ENCODE results near the gene PARD3. TPM values are rescaled to one million over a fixed set of nuclear protein-coding genes. Genes with fewer than 3 reads are reported as not detected.

Gene PARD3
- total and polyA plus RNA-seq, 2 experiments from 2014 or later, result 47.2 to 59.7 TPM

DNA sequence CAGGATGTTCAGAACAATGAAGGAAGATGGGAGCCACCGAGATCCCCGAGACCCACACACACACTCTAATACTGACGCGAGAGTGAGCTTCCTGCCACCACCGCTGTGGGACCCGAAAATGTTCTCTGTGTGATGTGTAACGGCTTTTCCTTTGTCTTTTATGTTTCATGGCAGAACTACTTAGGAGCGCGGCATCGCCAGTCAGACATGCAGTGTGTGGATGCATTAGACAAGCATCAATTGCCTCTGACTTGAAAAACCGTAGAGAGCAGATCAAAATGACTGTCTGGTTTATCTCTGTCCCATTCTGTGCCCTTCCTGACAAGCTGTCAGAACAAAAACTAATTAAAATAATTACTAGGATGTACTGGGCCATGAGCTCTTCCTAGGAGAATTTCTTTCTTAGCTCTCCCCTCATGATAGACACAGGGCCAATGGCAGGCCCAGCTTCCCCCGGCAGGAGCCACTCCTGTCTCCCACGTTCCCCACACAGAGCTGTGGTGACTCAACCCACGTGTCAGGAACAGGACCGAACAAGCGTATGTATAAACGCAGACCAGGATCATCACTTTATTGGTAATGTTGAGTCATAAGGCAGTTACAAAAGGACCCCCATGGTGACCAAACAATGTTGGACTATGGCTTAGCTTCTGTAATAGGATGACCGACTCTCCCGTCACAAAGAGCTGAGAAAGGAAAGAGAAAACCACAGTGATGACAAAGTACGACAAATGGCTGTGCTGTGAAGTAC is 705.0 kb downstream of the PARD3 start:
- H3K79me2 ChIP-seq, result no peaks in the 10 kb centered on the region
- no peaks in the 10 kb centered on the region for H3K4me1 ChIP-seq (ENCODE audit: insufficient read depth)
- 89% methylated on average over 20 of the region's 20 CpGs for WGBS (ENCODE audit: low lambda C conversion rate, missing lambda C conversion rate)
- no peaks in the 10 kb centered on the region for H3K9me2 ChIP-seq (replicated peaks; ENCODE audit: insufficient read depth)
- H3K9me3 ChIP-seq (ENCODE audit: low read depth), result no peaks in the 10 kb centered on the region
- no peaks in the 10 kb centered on the region for H3K36me3 ChIP-seq (replicated peaks; ENCODE audit: insufficient read depth, low read depth)
- H2AFZ ChIP-seq, result no peak overlapping the region
- TF ChIP-seq EZH2 (IDR thresholded peaks at IDR 0.05; ENCODE audit: borderline replicate concordance) (no peak), EZH2phosphoT487 (IDR thresholded peaks at IDR 0.05; ENCODE audit: low read depth, severe bottlenecking, unreplicated experiment) (no peak)
- TF ChIP-seq, protein P1, sequence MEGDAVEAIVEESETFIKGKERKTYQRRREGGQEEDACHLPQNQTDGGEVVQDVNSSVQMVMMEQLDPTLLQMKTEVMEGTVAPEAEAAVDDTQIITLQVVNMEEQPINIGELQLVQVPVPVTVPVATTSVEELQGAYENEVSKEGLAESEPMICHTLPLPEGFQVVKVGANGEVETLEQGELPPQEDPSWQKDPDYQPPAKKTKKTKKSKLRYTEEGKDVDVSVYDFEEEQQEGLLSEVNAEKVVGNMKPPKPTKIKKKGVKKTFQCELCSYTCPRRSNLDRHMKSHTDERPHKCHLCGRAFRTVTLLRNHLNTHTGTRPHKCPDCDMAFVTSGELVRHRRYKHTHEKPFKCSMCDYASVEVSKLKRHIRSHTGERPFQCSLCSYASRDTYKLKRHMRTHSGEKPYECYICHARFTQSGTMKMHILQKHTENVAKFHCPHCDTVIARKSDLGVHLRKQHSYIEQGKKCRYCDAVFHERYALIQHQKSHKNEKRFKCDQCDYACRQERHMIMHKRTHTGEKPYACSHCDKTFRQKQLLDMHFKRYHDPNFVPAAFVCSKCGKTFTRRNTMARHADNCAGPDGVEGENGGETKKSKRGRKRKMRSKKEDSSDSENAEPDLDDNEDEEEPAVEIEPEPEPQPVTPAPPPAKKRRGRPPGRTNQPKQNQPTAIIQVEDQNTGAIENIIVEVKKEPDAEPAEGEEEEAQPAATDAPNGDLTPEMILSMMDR (IDR thresholded peaks at IDR 0.05; ENCODE audit: poor library complexity), result no peak
- H3K27ac ChIP-seq, result no peak overlapping the region
- H3K4me2 ChIP-seq, result no peak overlapping the region
- H3K4me3 ChIP-seq, result no peak overlapping the region
- H4K20me1 ChIP-seq (ENCODE audit: insufficient read depth, poor library complexity, severe bottlenecking), result no peaks in the 10 kb centered on the region
- H3K27me3 ChIP-seq, result no peaks in the 10 kb centered on the region
- no peak for DNase-seq (ENCODE audit: low spot score)

- Histone ChIP-seq H3K27ac (no peak overlapping the region), H4K20me1 (ENCODE audit: insufficient read depth, poor library complexity, severe bottlenecking) (no peaks in the 10 kb centered on the region), H3K4me1 (ENCODE audit: insufficient read depth) (no peaks in the 10 kb centered on the region), H3K27me3 (no peaks in the 10 kb centered on the region), H3K79me2 (no peaks in the 10 kb centered on the region), H3K9me2 (replicated peaks; ENCODE audit: insufficient read depth) (no peaks in the 10 kb centered on the region), H3K36me3 (replicated peaks; ENCODE audit: insufficient read depth, low read depth) (no peaks in the 10 kb centered on the region), H3K4me3 (no peak overlapping the region), H3K4me2 (no peak overlapping the region), H2AFZ (no peak overlapping the region), H3K9me3 (ENCODE audit: low read depth) (no peaks in the 10 kb centered on the region)
- 90% methylated on average over 7 of the region's 7 CpGs for WGBS (ENCODE audit: low lambda C conversion rate, missing lambda C conversion rate)
- no peak for DNase-seq (ENCODE audit: low spot score)
- TF ChIP-seq EZH2phosphoT487 (IDR thresholded peaks at IDR 0.05; ENCODE audit: low read depth, severe bottlenecking, unreplicated experiment) (no peak), EZH2 (IDR thresholded peaks at IDR 0.05; ENCODE audit: borderline replicate concordance) (no peak)
- TF ChIP-seq, protein P1 (IDR thresholded peaks at IDR 0.05; ENCODE audit: poor library complexity), result no peak
Observed at GRCh38 chr10:34109495-34109894, 705.6 kb downstream of the PARD3 start.

DNA sequence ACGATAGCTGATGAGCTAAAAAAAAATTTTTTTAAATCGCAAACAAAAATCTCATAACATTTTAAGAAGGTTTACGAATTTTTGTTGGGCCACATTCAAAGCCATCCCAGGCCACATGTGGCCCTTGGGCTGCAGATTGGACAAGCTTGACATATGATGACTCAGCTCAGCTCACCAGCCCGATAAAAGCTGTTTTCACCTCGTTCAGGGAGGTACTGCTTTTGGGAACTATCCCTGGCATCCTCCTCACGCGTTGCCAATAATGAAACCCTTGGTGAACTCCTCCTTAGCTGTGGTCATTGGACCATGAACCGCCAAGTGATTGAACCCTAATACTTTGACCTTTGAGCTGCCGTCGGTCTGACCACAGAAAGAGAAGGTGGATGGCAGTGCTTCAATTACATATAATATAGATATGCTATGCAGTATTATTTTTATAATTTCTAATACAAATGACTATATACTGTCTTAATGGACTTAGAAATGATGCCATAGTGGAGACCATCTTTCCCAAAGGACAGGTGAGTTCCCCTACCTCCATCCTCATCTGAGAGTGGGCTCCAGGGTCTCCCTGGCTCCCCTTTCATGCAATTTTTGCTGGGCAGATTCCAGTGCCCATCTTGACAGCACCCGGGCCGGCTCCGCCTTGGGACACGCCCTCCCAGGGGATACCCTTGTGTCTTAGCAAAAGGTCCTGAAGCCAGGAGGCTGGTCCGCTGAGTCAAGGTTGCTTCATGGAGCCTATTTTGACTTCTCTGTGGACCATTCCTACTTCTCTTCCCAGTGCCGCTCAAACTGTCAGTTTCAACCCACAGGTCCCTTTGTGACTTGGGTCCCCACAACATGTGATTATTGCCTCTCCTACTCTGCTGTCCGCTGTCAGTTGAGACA is 707.2 kb downstream of the PARD3 start:
- H4K20me1 ChIP-seq (ENCODE audit: insufficient read depth, poor library complexity, severe bottlenecking), result no peaks in the 10 kb centered on the region
- no peaks in the 10 kb centered on the region for H3K9me2 ChIP-seq (replicated peaks; ENCODE audit: insufficient read depth)
- no peak overlapping the region for H3K27ac ChIP-seq
- H3K9me3 ChIP-seq (ENCODE audit: low read depth), result no peaks in the 10 kb centered on the region
- no peak for DNase-seq (ENCODE audit: low spot score)
- no peaks in the 10 kb centered on the region for H3K36me3 ChIP-seq (replicated peaks; ENCODE audit: insufficient read depth, low read depth)
- TF ChIP-seq EZH2 (IDR thresholded peaks at IDR 0.05; ENCODE audit: borderline replicate concordance) (no peak), EZH2phosphoT487 (IDR thresholded peaks at IDR 0.05; ENCODE audit: low read depth, severe bottlenecking, unreplicated experiment) (no peak)
- TF ChIP-seq, protein P1 (IDR thresholded peaks at IDR 0.05; ENCODE audit: poor library complexity), result no peak
- no peaks in the 10 kb centered on the region for H3K4me1 ChIP-seq (ENCODE audit: insufficient read depth)
- H3K79me2 ChIP-seq, result no peaks in the 10 kb centered on the region
- WGBS (ENCODE audit: low lambda C conversion rate, missing lambda C conversion rate), result 96% methylated on average over 17 of the region's 17 CpGs
- no peak overlapping the region for H3K4me2 ChIP-seq
- H2AFZ ChIP-seq, result no peak overlapping the region
- no peaks in the 10 kb centered on the region for H3K27me3 ChIP-seq
- no peak overlapping the region for H3K4me3 ChIP-seq
